Right lobe of liver (tissue), 6 donors: ENCODE results near the gene SLC24A3. TPM values are rescaled to one million over a fixed set of nuclear protein-coding genes. Genes with fewer than 3 reads are reported as not detected.
A peak's percentile ranks its signal among the peaks of the same experiment; 100 is the strongest.

Experiments used
- ATAC-seq, 4 donors: fragments of 200-7000 bp; cut with Tn5 transposase; one replicate each; pipeline ENCODE4 v1.9.1; 2020; ENCODE audit warnings: mild to moderate bottlenecking in 4 of 4, moderate library complexity in 4 of 4
- DNase-seq, 3 donors: peaks; one replicate each; pipeline ENCODE4 v3.0.0-alpha.2; 2020
- H3K27ac ChIP-seq, 3 donors: fragments of 200-600 bp; one replicate each; pipeline ENCODE4 v1.8.0; 2022
- H3K27me3 ChIP-seq, 2 donors: fragments of 200-600 bp; one replicate each; pipeline ENCODE4 v1.8.0; 2022
- H3K36me3 ChIP-seq, 4 donors: fragments of 200-600 bp; sonication (generic) in 1 of 4; one replicate each; pipeline versions ENCODE4 v1.5.1 to v1.8.0; 2017 to 2022; ENCODE audit warnings: control low read depth in 1 of 4
- H3K4me1 ChIP-seq, 4 donors: fragments of 200-600 bp; sonication (generic) in 1 of 4; one replicate each; pipeline versions ENCODE4 v1.5.1 to v1.8.0; 2017 to 2022; ENCODE audit warnings: control low read depth in 1 of 4
- H3K4me3 ChIP-seq, 3 donors: fragments of 200-600 bp; one replicate each; pipeline ENCODE4 v1.8.0; 2022
- H3K9me3 ChIP-seq, 4 donors: fragments of 200-600 bp; sonication (generic) in 1 of 4; one replicate each; pipeline versions ENCODE4 v1.5.1 to v1.8.0; 2017 to 2022; ENCODE audit warnings: control low read depth in 1 of 4
- POLR2A ChIP-seq: fragments of 450-650 bp; IDR thresholded peaks from one replicate; pipeline ENCODE4 v1.6.1; 2017; ENCODE audit warnings: antibody characterized with exemption, mild to moderate bottlenecking
- WGBS: methylation state at CpG from one replicate; pipeline ENCODE4 v1.1.6; 2018; ENCODE audit warnings: low coverage, low lambda C conversion rate; ENCODE audit not compliant: insufficient coverage; ENCODE audit errors: missing lambda C conversion rate; 5-methylcytosine and 5-hydroxymethylcytosine counted together
- intact Hi-C, 2 donors: fragments of 100-400 bp; cut with DNase I; formaldehyde crosslinking; loops; one replicate each; pipeline versions ENCODE4 v1.11.2 to v1.14.1; 2022
- total RNA-seq, 6 experiments: library from RNA; depleted of rRNA in 2 of 6; stranded (reverse); fragments of >200 nt in 2 of 6; fragmentation: NEBNext Ultra II Directional in 3 of 6; extraction: Animal tissue kit (Norgen Biotek cat#: 25700) in 3 of 6; gene quantifications; one replicate each; pipeline versions ENCODE4 v1.1.0 to v1.2.4, GENCODE V29; 2016 to 2023
- TF ChIP-seq, protein P1 (sequence below), 4 donors: fragments of 200-600 bp in 3 of 4; fragments of 450-650 bp in 1 of 4; IDR thresholded peaks; one replicate each; pipeline versions ENCODE4 v1.5.1 to v1.8.0; 2016 to 2022; ENCODE audit warnings: antibody characterized with exemption in 4 of 4, mild to moderate bottlenecking in 2 of 4
- donor health status: DM: no; HTN: yes; CAD: no.
- donor health status: DM: no; HTN: no; CAD: no.
- donor health status: DM: no; HTN: no; CAD: no.
- donor health status: DM: no; HTN: yes; CAD: no.
- donor health status: DM: no; HTN: yes; CAD: no.

The SLC24A3 gene
- total RNA-seq, 6 experiments from 2014 or later, result 0.06 to 0.49 (median 0.27) TPM

- under 1% methylated on average over 16 of the region's 25 CpGs for WGBS
- Histone ChIP-seq H3K27ac (peak within 1 kb of the TSS; percentile 78 to 90 (median 84)), H3K36me3 (no peaks in the 10 kb centered on the region), H3K9me3 (no peaks in the 10 kb centered on the region), H3K27me3 (no peaks in the 10 kb centered on the region), H3K4me1 (peaks cover 0 to 24% (median 10%) of the 10 kb centered on the region in 4 donors), H3K4me3 (peak within 1 kb of the TSS; percentile 58 to 88 (median 66))
- ATAC-seq, result peak; percentile 66 to 88 (median 74)
- DNase-seq, result peak; percentile 83 to 86 (median 86)
- intact Hi-C loops, result no loop called here
- TF ChIP-seq, protein P1, sequence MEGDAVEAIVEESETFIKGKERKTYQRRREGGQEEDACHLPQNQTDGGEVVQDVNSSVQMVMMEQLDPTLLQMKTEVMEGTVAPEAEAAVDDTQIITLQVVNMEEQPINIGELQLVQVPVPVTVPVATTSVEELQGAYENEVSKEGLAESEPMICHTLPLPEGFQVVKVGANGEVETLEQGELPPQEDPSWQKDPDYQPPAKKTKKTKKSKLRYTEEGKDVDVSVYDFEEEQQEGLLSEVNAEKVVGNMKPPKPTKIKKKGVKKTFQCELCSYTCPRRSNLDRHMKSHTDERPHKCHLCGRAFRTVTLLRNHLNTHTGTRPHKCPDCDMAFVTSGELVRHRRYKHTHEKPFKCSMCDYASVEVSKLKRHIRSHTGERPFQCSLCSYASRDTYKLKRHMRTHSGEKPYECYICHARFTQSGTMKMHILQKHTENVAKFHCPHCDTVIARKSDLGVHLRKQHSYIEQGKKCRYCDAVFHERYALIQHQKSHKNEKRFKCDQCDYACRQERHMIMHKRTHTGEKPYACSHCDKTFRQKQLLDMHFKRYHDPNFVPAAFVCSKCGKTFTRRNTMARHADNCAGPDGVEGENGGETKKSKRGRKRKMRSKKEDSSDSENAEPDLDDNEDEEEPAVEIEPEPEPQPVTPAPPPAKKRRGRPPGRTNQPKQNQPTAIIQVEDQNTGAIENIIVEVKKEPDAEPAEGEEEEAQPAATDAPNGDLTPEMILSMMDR (IDR thresholded peaks at IDR 0.05), result no peak
- peak; percentile 38 for TF ChIP-seq POLR2A
Observed at GRCh38 chr20:19758133-19758500, 545.7 kb downstream of the SLC24A3 start, which contains the start of gene RIN2. TSS of gene RIN2 (plus strand) at chr20:19758258. CDS start at chr20:19889602, 131,344 bp downstream.

DNA sequence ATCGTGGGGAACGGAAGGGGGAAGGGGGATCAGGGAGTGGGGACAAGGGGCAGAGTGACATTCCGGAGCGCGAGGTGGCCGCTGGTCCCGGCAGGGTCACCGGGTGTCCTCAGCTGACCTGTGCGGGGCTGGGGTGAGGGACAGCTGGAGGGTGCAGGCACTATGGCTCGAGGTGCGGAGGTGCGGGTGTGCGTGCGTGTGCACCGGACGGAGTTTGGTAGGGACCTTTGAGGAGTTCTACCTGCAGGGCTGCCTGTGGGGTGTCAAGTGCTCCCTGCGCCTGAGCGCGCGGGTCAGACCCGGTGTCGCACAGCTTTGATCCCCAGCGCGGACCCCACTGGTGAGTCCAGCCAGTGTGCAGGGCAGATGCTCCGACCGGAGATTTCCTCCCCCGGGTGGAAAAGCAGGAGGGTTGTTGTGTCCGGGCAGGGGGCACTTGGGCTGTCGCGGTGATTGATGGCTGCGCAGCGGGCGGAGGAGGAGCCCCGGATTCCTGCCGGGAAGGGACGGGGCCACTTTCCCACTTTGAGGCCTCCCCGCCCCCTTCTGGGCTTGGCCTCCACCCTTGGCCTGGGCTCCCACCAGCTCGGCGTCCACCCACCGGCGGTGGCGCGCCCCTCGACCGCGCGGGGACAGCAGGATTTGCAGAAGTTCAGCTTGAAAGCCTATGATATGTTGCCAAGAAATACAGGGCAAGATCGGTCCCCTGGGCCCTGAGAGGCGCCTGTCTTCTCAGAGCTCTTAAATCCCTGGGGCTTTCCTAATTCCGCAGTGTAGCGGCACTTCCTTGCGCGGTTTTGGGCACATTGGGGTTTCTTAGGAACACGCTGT lies 546.3 kb downstream of the SLC24A3 start:
- WGBS, result under 1% methylated on average over 10 of the region's 54 CpGs
- Histone ChIP-seq H3K27ac (peak overlapping the region; percentile 78 to 90 (median 84)), H3K27me3 (no peaks in the 10 kb centered on the region), H3K4me1 (peaks cover 0 to 24% (median 10%) of the 10 kb centered on the region in 4 donors), H3K4me3 (peak overlapping the region; percentile 58 to 88 (median 66)), H3K36me3 (no peaks in the 10 kb centered on the region), H3K9me3 (no peaks in the 10 kb centered on the region)
- intact Hi-C loops, result no loop called here
- no peak for TF ChIP-seq POLR2A
- TF ChIP-seq, protein P1 (IDR thresholded peaks at IDR 0.05), result no peak
- DNase-seq (peak; percentile 70 to 80 (median 77)), ATAC-seq (peak; percentile 38 to 68 (median 55))

DNA sequence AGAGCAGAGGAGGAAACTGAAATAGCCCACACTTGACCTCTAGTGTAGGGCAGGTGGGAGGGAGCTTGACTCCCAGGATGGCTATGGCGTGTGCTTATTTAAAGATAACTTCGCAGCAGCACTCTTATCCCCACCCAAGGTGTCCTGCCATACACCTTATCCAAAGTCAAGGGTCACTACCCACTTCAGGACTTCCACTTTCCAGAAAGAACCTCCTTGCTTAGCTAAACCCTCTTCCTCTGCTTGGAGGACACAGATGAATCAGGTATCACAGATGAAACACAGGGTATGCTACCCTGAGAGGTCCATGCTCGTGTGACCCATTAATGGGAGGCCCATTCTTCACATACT lies 547.9 kb downstream of the SLC24A3 start:
- peak overlapping the region in 2 of 3 donors; percentile 84 to 90 for H3K27ac ChIP-seq
- no peak for ATAC-seq
- peaks cover 0 to 24% (median 10%) of the 10 kb centered on the region in 4 donors for H3K4me1 ChIP-seq
- intact Hi-C loops, result no loop called here
- H3K36me3 ChIP-seq, result no peaks in the 10 kb centered on the region
- no peaks in the 10 kb centered on the region for H3K9me3 ChIP-seq
- WGBS, result 83% methylated on average over 1 of the region's 3 CpGs
- no peak for DNase-seq
- TF ChIP-seq, protein P1 (IDR thresholded peaks at IDR 0.05), result no peak
- TF ChIP-seq POLR2A, result no peak
- no peak overlapping the region for H3K4me3 ChIP-seq
- no peaks in the 10 kb centered on the region for H3K27me3 ChIP-seq

DNA sequence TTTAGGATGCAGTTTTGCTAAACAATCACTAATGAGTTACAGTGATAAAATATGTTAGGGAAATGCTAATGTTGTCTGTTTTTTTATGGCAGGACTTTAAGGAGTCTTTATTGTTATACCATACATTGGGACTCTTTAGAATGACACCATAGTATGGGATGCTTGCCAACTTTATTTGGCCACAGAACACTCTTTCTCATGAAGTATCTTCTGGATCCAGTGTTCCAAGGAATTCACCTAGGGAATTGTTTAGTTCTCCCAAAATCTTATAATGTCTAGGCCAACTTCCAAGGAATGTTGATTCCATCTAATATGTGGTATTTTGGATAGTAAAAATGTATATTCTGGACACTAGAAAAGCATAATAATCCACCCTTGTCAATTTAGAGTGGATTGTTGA lies 548.9 kb downstream of the SLC24A3 start:
- H3K4me1 ChIP-seq, result peaks cover 0 to 24% (median 10%) of the 10 kb centered on the region in 4 donors
- no peak overlapping the region for H3K4me3 ChIP-seq
- H3K27me3 ChIP-seq, result no peaks in the 10 kb centered on the region
- DNase-seq, result no peak
- intact Hi-C loops, result no loop called here
- no peaks in the 10 kb centered on the region for H3K9me3 ChIP-seq
- no peak overlapping the region for H3K27ac ChIP-seq
- ATAC-seq, result no peak
- no peaks in the 10 kb centered on the region for H3K36me3 ChIP-seq
- TF ChIP-seq POLR2A, result no peak
- TF ChIP-seq, protein P1 (IDR thresholded peaks at IDR 0.05), result no peak
